SU-DHL-6 (cell line): ENCODE measurements around the gene MTNR1B.

Experiments
- H2AFZ ChIP-seq: fragments of 200-600 bp; sonication (generic); 2 replicates; pipeline ENCODE4 v1.6.1; 2014; ENCODE audit warnings: low read depth, mild to moderate bottlenecking, moderate library complexity, mixed read lengths, antibody characterized with exemption, low read length; ENCODE audit not compliant: severe bottlenecking
- H3F3A ChIP-seq: fragments of 200-600 bp; shearing (Covaris generic); 2 replicates; pipeline ENCODE4 v1.6.0; 2016; ENCODE audit warnings: antibody characterized with exemption, mild to moderate bottlenecking; ENCODE audit not compliant: insufficient read depth
- H3K27ac ChIP-seq: fragments of 200-600 bp; sonication (generic); 2 replicates; pipeline ENCODE4 v1.5.1; 2016; ENCODE audit warnings: low read depth, mild to moderate bottlenecking, low read length, moderate library complexity, mixed read lengths
- H3K27me3 ChIP-seq: fragments of 200-600 bp; sonication (generic), shearing (Covaris generic); 2 replicates; pipeline ENCODE4 v1.6.0; 2014; ENCODE audit warnings: mild to moderate bottlenecking, low read length
- H3K36me3 ChIP-seq: fragments of 200-600 bp; sonication (generic); 2 replicates; pipeline ENCODE4 v1.6.1; 2014; ENCODE audit warnings: mild to moderate bottlenecking, low read length, mixed read lengths
- H3K4me2 ChIP-seq: fragments of 300-600, 200-600 bp; shearing (Covaris generic), sonication (generic); 2 replicates; pipeline ENCODE4 v1.6.0; 2014; ENCODE audit warnings: low read length, low read depth, mild to moderate bottlenecking; ENCODE audit not compliant: poor library complexity, severe bottlenecking
- H3K4me3 ChIP-seq: fragments of 200-600 bp; sonication (generic); 2 replicates; pipeline ENCODE4 v1.5.1; 2014; ENCODE audit warnings: antibody characterized with exemption, low read length, mild to moderate bottlenecking, mixed read lengths; ENCODE audit not compliant: insufficient read depth, poor library complexity, severe bottlenecking
- H3K79me2 ChIP-seq: fragments of 200-600 bp; sonication (generic); 2 replicates; pipeline ENCODE4 v1.6.1; 2014; ENCODE audit warnings: mild to moderate bottlenecking, low read length, moderate library complexity; ENCODE audit not compliant: insufficient read depth
- H3K9ac ChIP-seq: fragments of 200-600 bp; sonication (generic); 2 replicates; pipeline ENCODE4 v1.7.0; 2014; ENCODE audit warnings: mild to moderate bottlenecking, low read length
- H3K9me2 ChIP-seq: fragments of 200-600 bp; sonication (generic); replicated peaks from 2 replicates; pipeline ENCODE4 v1.6.1; 2014; ENCODE audit warnings: low read length; ENCODE audit not compliant: insufficient read depth
- H3K9me3 ChIP-seq: fragments of 200-600 bp; sonication (generic); 2 replicates; pipeline ENCODE4 v1.6.1; 2014; ENCODE audit warnings: low read length, mixed read lengths; ENCODE audit not compliant: insufficient read depth
- H4K20me1 ChIP-seq: fragments of 200-600 bp; sonication (generic); 2 replicates; pipeline ENCODE4 v1.6.1; 2014; ENCODE audit warnings: low read depth, mild to moderate bottlenecking, antibody characterized with exemption, low read length, moderate library complexity, mixed read lengths
- CTCF ChIP-seq: fragments of 200-600 bp; sonication (generic); IDR thresholded peaks from one replicate; pipeline ENCODE4 v1.5.1; 2017; ENCODE audit warnings: antibody characterized with exemption, mild to moderate bottlenecking, low read length, moderate library complexity; ENCODE audit not compliant: insufficient read depth, poor library complexity, severe bottlenecking
- EZH2phosphoT487 ChIP-seq: fragments of 200-600 bp; sonication (generic), shearing (Covaris generic); conservative IDR thresholded peaks from 2 replicates; pipeline ENCODE4 v1.6.1; 2018; ENCODE audit warnings: mild to moderate bottlenecking, antibody characterized with exemption, low read length, moderate library complexity, mixed read lengths

The MTNR1B gene

GRCh38 chr11:93001806-93002205 lies 32.4 kb downstream of the MTNR1B start:
- H3K79me2 ChIP-seq, result no peaks in the 10 kb centered on the region
- no peaks in the 10 kb centered on the region for H3K27me3 ChIP-seq
- H2AFZ ChIP-seq, result no peak overlapping the region
- H3K9me3 ChIP-seq, result no peaks in the 10 kb centered on the region
- H3K9ac ChIP-seq, result no peak overlapping the region
- no peaks in the 10 kb centered on the region for H3K36me3 ChIP-seq
- H4K20me1 ChIP-seq, result no peaks in the 10 kb centered on the region
- H3K4me2 ChIP-seq, result no peak overlapping the region
- H3K27ac ChIP-seq, result no peak overlapping the region
- H3K4me3 ChIP-seq, result no peak overlapping the region
- no peaks in the 10 kb centered on the region for H3K9me2 ChIP-seq
- no peaks in the 10 kb centered on the region for H3F3A ChIP-seq
- TF ChIP-seq CTCF (no peak), EZH2phosphoT487 (no peak)

- H4K20me1 ChIP-seq, result no peaks in the 10 kb centered on the region
- H3K27ac ChIP-seq, result no peak overlapping the region
- H3F3A ChIP-seq, result no peaks in the 10 kb centered on the region
- H3K9me3 ChIP-seq, result no peaks in the 10 kb centered on the region
- no peak overlapping the region for H3K4me3 ChIP-seq
- H3K4me2 ChIP-seq, result no peak overlapping the region
- no peaks in the 10 kb centered on the region for H3K36me3 ChIP-seq
- H2AFZ ChIP-seq, result no peak overlapping the region
- no peaks in the 10 kb centered on the region for H3K79me2 ChIP-seq
- H3K27me3 ChIP-seq, result no peaks in the 10 kb centered on the region
- H3K9ac ChIP-seq, result no peak overlapping the region
- H3K9me2 ChIP-seq, result no peaks in the 10 kb centered on the region
- TF ChIP-seq EZH2phosphoT487, result no peak
- no peak for TF ChIP-seq CTCF
These were observed 32.9 kb downstream of the MTNR1B start for GRCh38 chr11:93002380-93002779.

- no peaks in the 10 kb centered on the region for H3K27me3 ChIP-seq
- no peak overlapping the region for H3K4me2 ChIP-seq
- no peak overlapping the region for H3K4me3 ChIP-seq
- H4K20me1 ChIP-seq, result no peaks in the 10 kb centered on the region
- H3F3A ChIP-seq, result no peaks in the 10 kb centered on the region
- no peak overlapping the region for H3K9ac ChIP-seq
- H3K27ac ChIP-seq, result no peak overlapping the region
- TF ChIP-seq CTCF (no peak), EZH2phosphoT487 (no peak)
- no peaks in the 10 kb centered on the region for H3K9me2 ChIP-seq
- H3K9me3 ChIP-seq, result no peaks in the 10 kb centered on the region
- no peaks in the 10 kb centered on the region for H3K79me2 ChIP-seq
- H2AFZ ChIP-seq, result no peak overlapping the region
- H3K36me3 ChIP-seq, result no peaks in the 10 kb centered on the region
These were observed 35.8 kb downstream of the MTNR1B start for GRCh38 chr11:93005239-93005638.

- Histone ChIP-seq H3K9me2 (no peaks in the 10 kb centered on the region), H4K20me1 (no peaks in the 10 kb centered on the region), H3K9ac (no peak overlapping the region), H3K79me2 (no peaks in the 10 kb centered on the region), H2AFZ (no peak overlapping the region), H3K27me3 (no peaks in the 10 kb centered on the region), H3K9me3 (no peaks in the 10 kb centered on the region), H3K27ac (no peak overlapping the region), H3F3A (no peaks in the 10 kb centered on the region), H3K4me3 (no peak overlapping the region), H3K4me2 (no peak overlapping the region), H3K36me3 (no peaks in the 10 kb centered on the region)
- TF ChIP-seq CTCF, result no peak
- TF ChIP-seq EZH2phosphoT487, result no peak
These were observed 44.2 kb downstream of the MTNR1B start for GRCh38 chr11:93013646-93014045.
